Stimulated activated CD8-positive, alpha-beta memory T cell treated with anti-CD3 and anti-CD28 coated beads, Interleukin-15, amount 100 ng/mL, for 48 hours (primary cell): ENCODE measurements around the gene STPG4.
"Not testable (repeated sequence)": the region's sequence is repeated elsewhere in the genome, so short reads cannot be mapped to it uniquely, and the experiment has no call there.

Experiments
- DNase-seq, 2 donors: peaks; one replicate each; pipeline ENCODE4 v3.0.0-alpha.2; 2020; ENCODE audit warnings: low read depth in 2 of 2

Gene STPG4

DNA sequence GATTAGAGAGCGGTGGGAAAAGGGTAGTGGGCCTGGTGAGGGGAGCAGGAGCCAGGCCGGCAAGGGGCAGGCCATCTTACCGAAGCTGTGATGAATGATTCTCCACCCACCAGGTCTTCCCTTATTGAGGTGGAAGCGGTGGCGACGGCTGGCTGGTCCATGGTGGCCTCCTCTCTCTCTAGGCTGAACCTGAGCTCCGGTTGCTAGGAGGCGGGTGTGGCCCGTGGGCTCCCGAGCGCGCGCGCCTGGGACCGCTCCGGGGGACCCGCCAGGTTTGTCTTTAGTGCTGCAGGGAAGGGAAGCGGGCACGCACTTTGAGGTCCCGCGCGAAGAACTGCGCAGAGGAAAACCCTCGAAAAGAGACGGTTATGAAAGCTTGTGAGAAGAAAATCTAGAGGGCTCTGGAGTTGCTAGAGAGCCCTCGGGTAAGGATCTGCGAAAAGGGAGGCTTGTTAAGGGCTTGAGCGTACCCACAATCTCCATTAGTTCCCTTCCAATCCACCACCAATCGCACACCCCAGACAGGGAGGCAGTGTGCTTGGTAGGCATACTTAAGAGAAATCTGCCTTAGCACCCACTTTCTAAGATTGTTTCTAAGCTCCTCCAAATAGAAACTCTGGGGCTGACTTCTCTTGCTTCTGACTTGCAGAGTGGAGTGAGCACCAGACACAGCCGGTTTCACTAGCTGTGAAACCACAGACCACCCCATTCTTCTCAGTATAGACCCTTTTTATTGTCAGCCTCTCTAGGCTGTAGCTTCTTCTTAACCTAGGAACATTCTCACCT lies at the start of gene STPG4:
STPG4 (minus strand) TSS at position 218 of the 786 bp plus-strand sequence; CDS start at position 161, 57 bp downstream.
- DNase-seq = no peak

DNA sequence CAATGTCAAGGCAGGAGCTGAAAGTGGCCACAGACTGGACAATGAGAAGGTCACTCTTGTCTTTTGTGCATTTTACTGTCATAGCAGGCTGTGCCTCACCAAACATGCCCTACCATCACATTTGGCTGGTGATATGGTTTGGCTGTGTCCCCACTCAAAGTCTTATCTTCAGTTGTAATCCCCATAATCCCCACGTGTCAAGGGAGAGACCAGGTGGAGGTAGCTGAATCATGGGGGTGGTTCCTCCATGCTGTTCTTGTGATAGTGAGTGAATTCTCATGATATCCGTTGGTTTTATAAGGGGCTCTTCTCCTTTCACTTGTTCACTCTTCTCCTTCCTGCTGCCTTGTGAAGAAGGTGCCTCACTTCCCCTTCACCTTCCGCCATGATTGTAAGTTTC lies 49.6 kb upstream of the STPG4 start:
- no peak for DNase-seq

DNA sequence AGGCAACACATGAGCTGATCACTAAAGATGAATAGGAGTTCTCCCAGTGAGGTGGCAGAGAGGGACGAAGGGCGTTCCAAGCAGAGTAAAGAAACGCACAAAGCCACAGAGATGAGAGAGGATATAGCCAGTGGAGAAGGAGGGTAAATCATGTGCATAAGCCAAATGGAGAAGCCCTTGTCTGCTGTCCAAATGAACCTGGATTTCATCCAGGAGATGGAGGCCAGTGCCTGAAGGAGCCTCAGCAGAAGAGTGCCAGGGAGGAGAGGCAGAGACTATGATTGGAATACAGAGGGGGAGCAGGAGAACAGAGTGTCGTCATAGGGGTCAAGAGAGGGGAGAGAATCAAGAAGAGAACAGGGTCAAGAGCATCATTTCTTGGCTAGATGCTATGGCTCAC lies 48.9 kb upstream of the STPG4 start:
- no peak for DNase-seq

GRCh38 chr2:47201224-47201623 lies 46.1 kb upstream of the STPG4 start:
- DNase-seq = no peak

DNA sequence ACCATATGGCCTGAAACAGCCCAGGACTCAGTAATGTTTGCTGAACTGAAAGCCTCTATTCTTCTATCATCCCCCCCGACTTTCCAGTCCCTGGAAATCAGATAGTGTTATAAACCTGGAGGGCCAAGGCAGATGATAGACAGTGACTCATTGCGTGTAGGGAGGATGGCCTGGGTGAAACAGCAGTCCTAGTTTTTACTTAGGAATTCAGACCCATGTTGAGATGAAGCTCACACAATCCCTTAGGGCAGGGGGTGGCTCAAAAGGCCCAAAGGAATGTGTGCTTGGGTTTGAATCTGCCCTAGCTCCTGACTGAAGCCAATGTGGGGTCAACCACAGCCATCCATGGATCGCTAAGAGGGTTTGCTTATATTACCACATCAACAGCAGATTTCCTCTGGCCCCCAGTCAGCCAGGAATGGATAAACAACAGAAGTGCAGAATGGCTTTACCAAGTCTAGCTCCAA lies 43.9 kb upstream of the STPG4 start:
- no peak for DNase-seq

DNA sequence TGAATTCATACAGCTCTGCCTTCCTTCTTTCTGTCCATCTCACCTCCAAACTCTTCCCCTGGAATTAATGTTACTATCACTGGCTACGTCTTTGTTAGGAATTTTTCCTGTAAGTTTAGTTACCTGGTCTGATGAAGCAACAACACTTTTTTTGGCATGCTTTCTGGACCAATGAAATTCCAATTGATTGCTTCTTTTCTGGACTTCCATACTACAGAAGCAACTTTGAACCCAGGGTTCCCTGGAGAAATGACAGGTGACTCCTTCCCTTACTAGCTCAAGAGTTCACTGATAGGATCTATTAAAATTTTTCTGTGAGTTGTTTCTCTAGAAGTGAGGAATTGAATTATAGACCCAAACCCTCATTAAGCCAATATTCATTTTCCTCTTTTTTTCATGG lies 41.4 kb upstream of the STPG4 start:
- DNase-seq = no peak

DNA sequence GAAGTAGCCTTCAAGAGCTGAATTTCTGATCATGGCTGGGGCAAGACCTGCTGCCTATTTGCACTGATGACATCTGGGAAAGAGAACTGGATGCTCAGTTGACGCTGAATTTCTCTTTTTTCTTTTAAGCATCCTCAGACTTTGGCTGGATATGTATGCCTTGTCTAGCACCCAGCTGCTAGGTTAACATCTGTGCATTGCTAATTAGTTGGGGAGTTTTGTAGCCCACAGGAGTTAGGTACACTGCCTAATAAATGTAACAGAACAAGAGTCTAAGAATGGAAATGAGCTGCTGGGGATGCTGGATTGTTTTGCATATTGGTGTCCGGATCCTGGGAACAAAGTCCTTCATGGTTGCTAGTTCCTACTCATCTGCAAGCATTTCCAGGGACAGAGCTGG lies 40.9 kb upstream of the STPG4 start:
- DNase-seq = no peak

DNA sequence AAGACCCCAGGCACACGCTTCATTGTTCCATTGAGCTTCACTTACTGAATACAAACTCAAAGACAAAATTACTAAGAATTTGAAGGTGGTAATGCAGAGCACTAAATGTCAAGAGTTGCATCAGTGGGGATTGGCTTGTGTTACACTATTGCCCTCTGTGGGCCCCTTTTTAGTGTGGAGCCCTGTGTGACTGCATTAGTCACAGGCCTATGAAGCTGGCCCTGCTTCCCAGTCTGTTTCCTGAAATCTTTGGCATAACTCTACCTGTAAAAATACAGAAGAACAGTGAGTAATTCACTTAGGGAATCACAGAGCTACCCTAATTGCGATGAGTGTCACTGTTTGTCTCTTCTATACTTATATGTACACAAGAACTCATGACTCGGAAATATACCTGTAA lies 40.0 kb upstream of the STPG4 start:
- DNase-seq = no peak

GRCh38 chr2:47194410-47194809 lies 39.3 kb upstream of the STPG4 start:
- DNase-seq = no peak

- DNase-seq = no peak
Measured at GRCh38 chr2:47193607-47194006, 38.5 kb upstream of the STPG4 start.

- DNase-seq = no peak
Measured at GRCh38 chr2:47190188-47190881, 35.2 kb upstream of the STPG4 start.

GRCh38 chr2:47189635-47190034 lies 34.5 kb upstream of the STPG4 start:
- DNase-seq = no peak

GRCh38 chr2:47187069-47187468 lies 32.0 kb upstream of the STPG4 start:
- no peak for DNase-seq

DNA sequence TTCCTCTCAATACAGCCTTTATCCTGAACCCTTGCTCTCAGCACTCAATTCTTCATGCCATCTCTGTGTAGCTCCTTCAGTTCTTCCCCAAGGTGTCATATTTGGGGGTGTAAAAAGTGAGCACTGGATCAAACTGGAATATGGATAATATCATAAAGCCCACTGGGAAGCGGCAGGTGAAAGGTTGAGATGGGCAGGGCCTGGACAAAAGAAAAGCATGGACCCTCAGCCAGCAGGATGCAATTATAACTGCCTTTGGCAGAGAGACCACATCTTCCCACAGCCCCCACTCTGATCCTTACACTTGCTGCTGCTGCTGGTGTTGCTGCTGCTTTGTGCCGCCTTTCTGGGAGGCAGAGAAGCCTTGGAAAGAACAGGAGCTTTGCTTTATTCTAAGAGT lies 31.2 kb upstream of the STPG4 start:
- no peak for DNase-seq

GRCh38 chr2:47185098-47185497 lies 30.0 kb upstream of the STPG4 start:
- not testable (repeated sequence) for DNase-seq

GRCh38 chr2:47181176-47181575 lies 26.1 kb upstream of the STPG4 start:
- no peak for DNase-seq

DNA sequence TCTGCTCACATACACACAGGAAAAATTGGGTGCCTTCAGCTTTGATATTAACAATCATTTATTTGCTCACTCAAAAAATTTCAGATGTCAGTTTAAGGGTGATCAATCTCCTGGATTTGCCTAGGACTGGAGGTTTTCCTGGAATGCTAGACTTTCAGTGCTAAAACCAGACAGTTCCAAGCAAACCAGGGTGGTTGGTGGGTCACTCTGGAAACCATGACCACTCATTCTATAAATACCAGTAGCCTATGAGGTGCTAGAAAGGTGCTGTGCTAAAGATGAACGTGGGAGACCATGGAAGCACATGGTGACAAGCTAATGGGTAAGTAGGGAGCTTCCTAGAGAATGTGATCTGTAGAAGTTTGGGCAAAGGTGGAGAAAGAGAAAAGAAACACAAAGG lies 25.4 kb upstream of the STPG4 start:
- DNase-seq = no peak

DNA sequence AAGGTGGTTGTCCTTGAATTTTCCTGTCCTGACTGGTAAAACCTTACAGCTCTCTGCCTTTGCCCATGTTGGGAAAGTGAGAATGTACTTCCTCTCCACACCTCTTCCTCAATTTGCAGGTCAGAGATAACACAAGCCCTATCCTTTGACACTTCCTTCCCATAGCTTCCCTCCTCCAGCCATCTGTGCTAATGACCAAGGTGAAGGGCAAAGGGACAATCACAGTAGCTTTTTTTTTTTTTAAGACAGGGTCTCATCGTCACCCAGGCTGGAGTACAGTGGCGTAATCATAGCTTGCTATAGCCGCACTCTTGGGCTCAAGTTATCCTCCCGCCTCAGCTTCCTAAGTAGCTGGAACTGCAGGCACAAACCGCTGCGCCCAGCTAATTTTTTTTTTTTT lies 24.3 kb upstream of the STPG4 start:
- no peak for DNase-seq

DNA sequence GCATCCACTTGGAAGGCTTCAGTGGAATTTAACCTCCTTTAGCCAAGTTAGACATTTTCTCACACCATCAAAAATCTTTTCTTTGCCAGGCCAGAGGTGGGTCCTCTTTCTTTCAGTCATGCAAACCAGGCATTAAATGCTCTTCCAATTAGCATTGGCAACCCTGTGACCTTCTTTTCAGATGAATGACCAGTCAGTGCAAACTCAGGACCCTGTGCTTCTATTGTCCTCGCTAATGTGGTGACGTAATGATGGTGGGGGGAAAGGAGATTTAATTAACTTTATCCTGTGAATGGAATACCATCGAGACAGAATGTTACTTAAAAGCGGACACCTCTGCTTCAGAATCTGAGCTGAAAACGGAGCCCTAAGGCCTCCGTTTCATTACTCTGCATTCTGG lies 23.2 kb upstream of the STPG4 start:
- DNase-seq = no peak

GRCh38 chr2:47177043-47177565 lies 22.0 kb upstream of the STPG4 start:
- no peak for DNase-seq

GRCh38 chr2:47174733-47175361 lies 19.7 kb upstream of the STPG4 start:
- no peak for DNase-seq

DNA sequence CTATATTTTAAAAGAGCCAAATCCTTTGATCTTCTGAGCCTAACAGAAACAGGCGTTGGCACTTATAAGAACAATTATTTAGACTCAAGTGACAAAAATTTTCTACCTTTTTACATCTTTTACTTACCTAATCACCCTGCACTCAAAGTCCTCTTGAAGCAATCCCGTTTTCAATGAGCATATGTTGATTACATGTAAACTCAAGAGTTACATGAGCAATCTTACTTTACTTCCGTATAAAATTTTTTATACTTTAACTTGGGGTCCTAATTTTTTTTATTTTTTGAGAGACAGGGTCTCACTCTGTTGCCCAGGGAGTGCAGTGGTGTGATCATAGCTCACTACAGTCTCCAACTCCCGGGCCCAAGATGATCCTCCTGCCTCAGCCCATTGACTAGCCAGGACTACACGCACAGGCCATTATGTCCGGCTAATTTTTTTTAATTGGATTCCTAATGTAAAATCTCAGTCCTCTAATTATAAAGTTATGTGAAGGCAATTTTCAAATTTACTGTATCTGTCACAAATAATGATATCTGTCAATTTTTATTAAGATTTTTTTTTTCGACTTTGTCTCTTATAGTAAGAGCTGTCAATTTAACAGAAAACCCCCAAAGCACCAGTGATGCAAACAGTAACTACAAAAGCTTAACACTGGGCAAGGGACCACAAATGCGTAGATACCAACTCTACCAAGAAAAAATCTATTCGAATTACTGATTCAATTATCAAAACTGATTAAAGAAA lies 19.1 kb upstream of the STPG4 start:
- DNase-seq = no peak
